Measurements from ENCODE around the gene RAB12.

RAB12 gene

DNA sequence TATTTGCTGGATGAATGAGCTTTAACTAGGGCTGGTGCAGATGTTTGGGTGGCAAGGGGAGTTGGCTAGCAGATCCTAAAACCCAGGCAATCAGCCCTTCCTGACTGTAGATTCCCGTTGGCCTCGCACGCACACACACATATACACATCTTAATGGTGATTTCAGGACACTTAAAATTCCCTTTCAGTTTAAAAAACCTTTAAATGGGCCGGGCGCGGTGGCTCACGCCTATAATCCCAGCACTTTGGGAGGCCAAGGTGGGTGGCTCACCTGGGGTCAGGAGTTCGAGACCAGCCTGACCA is 76.6 kb downstream of the RAB12 start:
- no peak for DNase-seq

DNA sequence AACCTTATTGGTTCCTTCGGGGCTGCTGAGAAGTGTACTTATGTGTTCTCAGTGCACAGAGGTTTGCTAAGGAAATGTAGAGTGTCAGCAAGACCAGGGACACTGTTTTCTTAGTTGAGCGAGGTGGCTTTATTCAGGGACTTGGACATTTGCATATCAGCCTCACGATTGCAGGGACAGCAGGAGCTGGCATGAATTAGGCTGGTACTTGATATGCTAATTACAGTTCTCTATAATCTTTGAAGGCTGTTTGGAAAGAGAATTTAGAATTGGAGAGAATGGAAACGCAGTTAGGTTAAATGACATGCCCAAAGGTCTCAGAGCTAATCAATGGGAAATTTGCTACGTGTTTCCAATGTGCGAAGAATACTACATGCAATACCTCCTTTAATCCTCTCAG is 77.4 kb downstream of the RAB12 start:
- no peak for DNase-seq

DNA sequence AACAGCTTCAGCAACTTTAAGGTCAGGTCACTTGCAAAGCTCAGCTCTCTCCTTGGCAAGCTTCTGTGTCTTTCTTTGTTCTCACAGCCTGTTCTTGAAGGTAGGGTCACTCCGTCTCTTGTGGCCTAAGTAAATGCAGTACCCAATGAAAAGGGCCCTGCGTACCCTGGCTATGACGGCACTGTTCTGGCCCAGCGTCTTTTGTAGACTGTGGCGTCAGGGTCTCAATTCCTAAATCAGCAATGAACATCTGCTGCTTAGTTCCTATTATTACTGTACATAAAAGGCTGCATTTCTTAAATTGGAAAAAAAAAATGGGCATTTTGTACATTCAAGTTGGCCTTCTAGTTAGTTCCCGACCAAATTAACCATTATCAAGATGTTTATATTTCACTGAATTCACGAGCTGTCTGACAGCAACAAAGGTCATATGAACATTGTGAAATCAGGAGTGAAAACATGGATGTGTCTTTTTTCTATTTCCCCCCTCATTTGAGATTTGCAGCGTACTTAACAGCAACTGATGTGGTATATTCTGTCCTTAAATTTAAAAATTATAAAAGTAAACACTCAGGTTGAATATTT is 79.1 kb downstream of the RAB12 start:
- DNase-seq, result no peak

DNA sequence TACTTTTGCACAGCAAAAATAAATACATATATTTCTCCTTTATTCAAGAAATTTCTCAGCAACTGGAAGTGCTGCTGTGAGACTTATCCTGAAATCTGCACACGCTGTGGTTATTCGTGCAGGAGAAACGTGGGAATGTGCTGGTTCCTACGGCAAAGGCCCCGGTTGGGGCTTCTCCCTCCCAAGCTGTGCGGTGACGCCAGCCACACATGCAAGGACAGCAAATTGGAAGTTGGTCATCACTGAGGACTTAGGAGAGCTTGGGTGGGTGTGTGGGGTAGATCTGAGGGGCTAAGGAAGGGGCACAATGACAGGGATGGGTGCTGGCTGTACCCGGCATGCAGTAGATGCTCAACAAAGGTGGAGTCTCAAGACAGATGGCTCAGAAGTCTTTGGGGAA is 79.6 kb downstream of the RAB12 start:
- no peak for DNase-seq
